Testis (tissue), 2 donors: ENCODE data around the gene MSRB3.

Source experiments
- POLR2A ChIP-seq: fragments of 450-650 bp; IDR thresholded peaks from one replicate; pipeline ENCODE4 v1.6.1; 2017; ENCODE audit warnings: antibody characterized with exemption, mild to moderate bottlenecking, moderate library complexity
- TF ChIP-seq, protein P1 (sequence below), 3 experiments: fragments of 450-650 bp in 2 of 3; fragments of 200-600 bp in 1 of 3; sonication (generic) in 1 of 3; IDR thresholded peaks; one replicate each; pipeline ENCODE4 v1.5.1; 2016 to 2019; ENCODE audit warnings: antibody characterized with exemption in 3 of 3, mild to moderate bottlenecking in 2 of 3, moderate library complexity in 1 of 3

DNA sequence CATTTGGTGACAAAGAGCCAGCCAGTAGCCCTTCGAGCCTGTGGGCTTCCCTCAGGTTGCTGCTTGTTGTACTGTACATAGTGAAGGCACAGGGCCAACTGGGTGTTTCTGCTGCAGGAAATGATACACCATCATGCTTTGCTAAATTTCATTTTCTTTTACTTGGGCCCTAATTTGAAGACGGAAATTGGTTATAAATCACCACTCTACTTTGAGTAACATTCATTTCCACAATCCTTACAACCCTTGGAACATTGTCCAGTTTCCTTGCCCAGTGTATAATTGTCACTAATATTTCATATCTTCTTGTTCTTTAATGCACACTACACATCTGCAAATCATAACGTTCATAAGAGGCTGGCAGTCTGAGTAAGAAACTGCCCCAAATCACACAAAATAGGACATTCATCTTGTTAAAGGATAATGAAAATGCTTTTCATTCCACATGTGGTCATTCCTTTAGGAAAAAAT lies 30.2 kb downstream of the MSRB3 start:
- TF ChIP-seq, protein P1, sequence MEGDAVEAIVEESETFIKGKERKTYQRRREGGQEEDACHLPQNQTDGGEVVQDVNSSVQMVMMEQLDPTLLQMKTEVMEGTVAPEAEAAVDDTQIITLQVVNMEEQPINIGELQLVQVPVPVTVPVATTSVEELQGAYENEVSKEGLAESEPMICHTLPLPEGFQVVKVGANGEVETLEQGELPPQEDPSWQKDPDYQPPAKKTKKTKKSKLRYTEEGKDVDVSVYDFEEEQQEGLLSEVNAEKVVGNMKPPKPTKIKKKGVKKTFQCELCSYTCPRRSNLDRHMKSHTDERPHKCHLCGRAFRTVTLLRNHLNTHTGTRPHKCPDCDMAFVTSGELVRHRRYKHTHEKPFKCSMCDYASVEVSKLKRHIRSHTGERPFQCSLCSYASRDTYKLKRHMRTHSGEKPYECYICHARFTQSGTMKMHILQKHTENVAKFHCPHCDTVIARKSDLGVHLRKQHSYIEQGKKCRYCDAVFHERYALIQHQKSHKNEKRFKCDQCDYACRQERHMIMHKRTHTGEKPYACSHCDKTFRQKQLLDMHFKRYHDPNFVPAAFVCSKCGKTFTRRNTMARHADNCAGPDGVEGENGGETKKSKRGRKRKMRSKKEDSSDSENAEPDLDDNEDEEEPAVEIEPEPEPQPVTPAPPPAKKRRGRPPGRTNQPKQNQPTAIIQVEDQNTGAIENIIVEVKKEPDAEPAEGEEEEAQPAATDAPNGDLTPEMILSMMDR (IDR thresholded peaks at IDR 0.05): no peak
- no peak for TF ChIP-seq POLR2A
